HepG2 (cell line): ENCODE results near the gene KAZALD1. TPM values are rescaled to one million over a fixed set of nuclear protein-coding genes. Genes with fewer than 3 reads are reported as not detected.

Experiments
- AFF4 ChIP-seq: sonication (generic); formaldehyde crosslinking; IDR thresholded peaks from 2 replicates; pipeline ENCODE4 v1.4.0; 2020; ENCODE audit warnings: missing genetic modification reagents
- ARID5B ChIP-seq: IDR thresholded peaks from 2 replicates; pipeline ENCODE4 v1.4.0; 2020; ENCODE audit warnings: mild to moderate bottlenecking, missing genetic modification reagents
- ATF3 ChIP-seq: sonication (generic); formaldehyde crosslinking; IDR thresholded peaks from 2 replicates; pipeline ENCODE4 v1.4.0; 2020; ENCODE audit warnings: missing genetic modification reagents
- CAMTA2 ChIP-seq: sonication (generic); formaldehyde crosslinking; IDR thresholded peaks from 2 replicates; pipeline ENCODE4 v1.4.0; 2020; ENCODE audit warnings: mild to moderate bottlenecking, missing genetic modification reagents, borderline replicate concordance
- HOXA7 ChIP-seq: sonication (generic); formaldehyde crosslinking; IDR thresholded peaks from 2 replicates; pipeline ENCODE4 v1.8.1; 2022; ENCODE audit warnings: mild to moderate bottlenecking, missing genetic modification reagents, moderate library complexity
- LBX2 ChIP-seq: sonication (generic); formaldehyde crosslinking; IDR thresholded peaks from 2 replicates; pipeline ENCODE4 v1.5.0; 2020; ENCODE audit warnings: missing genetic modification reagents, mild to moderate bottlenecking, borderline replicate concordance
- MAFF ChIP-seq: IDR thresholded peaks from 2 replicates; pipeline ENCODE4 v1.6.1; 2011; ENCODE audit warnings: low read depth, low read length, improper control_type of control experiment
- RARA ChIP-seq: IDR thresholded peaks from 2 replicates; pipeline ENCODE4 v1.6.1; 2016; ENCODE audit warnings: missing genetic modification reagents, missing compliant biosample characterization
- RBFOX2 ChIP-seq: fragments of 200-400 bp; formaldehyde crosslinking; IDR thresholded peaks from 2 replicates; pipeline ENCODE4 v1.6.1; 2017; ENCODE audit warnings: low read depth, mild to moderate bottlenecking, low read length
- TAF1 ChIP-seq: sonication (generic); formaldehyde crosslinking; IDR thresholded peaks from 2 replicates; pipeline ENCODE4 v1.4.0; 2020; ENCODE audit warnings: missing genetic modification reagents
- ZNF230 ChIP-seq: sonication (generic); formaldehyde crosslinking; IDR thresholded peaks from 2 replicates; pipeline ENCODE4 v1.4.0; 2020; ENCODE audit warnings: mild to moderate bottlenecking, missing genetic modification reagents
- ZNF496 ChIP-seq: sonication (generic); formaldehyde crosslinking; IDR thresholded peaks from 2 replicates; pipeline ENCODE4 v1.8.1; 2023; ENCODE audit warnings: mild to moderate bottlenecking, moderate library complexity, missing genetic modification reagents; ENCODE audit not compliant: insufficient replicate concordance
- ZNF512B ChIP-seq: sonication (generic); formaldehyde crosslinking; IDR thresholded peaks from 2 replicates; pipeline ENCODE4 v1.5.1; 2020; ENCODE audit warnings: missing genetic modification reagents, mild to moderate bottlenecking, borderline replicate concordance
- ZSCAN22 ChIP-seq: sonication (generic); formaldehyde crosslinking; IDR thresholded peaks from 2 replicates; pipeline ENCODE4 v1.4.0; 2020; ENCODE audit warnings: mild to moderate bottlenecking, missing genetic modification reagents
- polyA plus RNA-seq, 8 experiments: library from polyadenylated mRNA; depleted of rRNA in 3 of 8; stranded (reverse) in 7 of 8; unstranded in 1 of 8; fragments of >200 nt; fragmentation: Illumina TruSeq in 4 of 8; extraction: Trizol in 4 of 8; gene quantifications; 2 replicates each; pipeline versions ENCODE4 v1.2.1 to v1.2.3, GENCODE V29; 2011 to 2016; ENCODE audit warnings: low read depth in 4 of 8, missing spikeins in 1 of 8, mixed read lengths in 1 of 8; ENCODE audit not compliant: insufficient read depth in 1 of 8
- total RNA-seq, 5 experiments: library from RNA; depleted of rRNA; stranded (reverse); fragments of >200 nt; fragmentation: Illumina TruSeq; extraction: Trizol; gene quantifications; 2 replicates each; pipeline ENCODE4 v1.2.3, GENCODE V29; 2016; ENCODE audit warnings: low read depth in 1 of 5

The KAZALD1 gene
- total and polyA plus RNA-seq, 2 of the 13 experiments (the other 11 are each of a cell fraction or from before 2014, with no cell fraction given), result 16.7 to 27.7 TPM

GRCh38 chr10:101062232-101063049 lies 652 bp downstream of the KAZALD1 start (continued):
- peak; percentile 76; the same call in 1 of the 2 replicates for TF ChIP-seq ZNF512B (CRISPR knock-in tag)
- TF ChIP-seq ZNF496 (CRISPR knock-in tag), result no peak
- peak; percentile 81 for TF ChIP-seq TAF1 (CRISPR knock-in tag)
- peak; percentile 86 for TF ChIP-seq ZNF230
- no peak for TF ChIP-seq HOXA7
- TF ChIP-seq ATF3, result peak; percentile 45
- TF ChIP-seq LBX2 (CRISPR knock-in tag), result peak; percentile 35; the same call in 1 of the 2 replicates
- peak; percentile 93 for TF ChIP-seq RBFOX2
- peak; percentile 29; the same call in 1 of the 2 replicates for TF ChIP-seq CAMTA2 (CRISPR knock-in tag)
- peak; percentile 87 for TF ChIP-seq ZSCAN22 (CRISPR knock-in tag)
- TF ChIP-seq RARA (CRISPR knock-in tag), result peak; percentile 49
- peak; percentile 66 for TF ChIP-seq ARID5B (CRISPR knock-in tag)
- TF ChIP-seq MAFF, result no peak
- TF ChIP-seq AFF4 (CRISPR knock-in tag), result peak; percentile 91; the same call in 1 of the 2 replicates
